Vagina (tissue), 2 donors: ENCODE results near the gene NFATC3.
"Not testable (repeated sequence)": the region's sequence is repeated elsewhere in the genome, so short reads cannot be mapped to it uniquely, and the experiment has no call there.

Experiments used
- CTCF ChIP-seq, 3 experiments: fragments of 450-650 bp in 2 of 3; fragments of 200-600 bp in 1 of 3; sonication (generic) in 1 of 3; IDR thresholded peaks; one replicate each; pipeline ENCODE4 v1.5.1; 2017 to 2019; ENCODE audit warnings: antibody characterized with exemption in 3 of 3, mild to moderate bottlenecking in 2 of 3, moderate library complexity in 2 of 3
- POLR2A ChIP-seq, 2 donors: fragments of 450-650 bp; IDR thresholded peaks; one replicate each; pipeline ENCODE4 v1.6.1; 2017; ENCODE audit warnings: antibody characterized with exemption in 2 of 2, mild to moderate bottlenecking in 2 of 2, moderate library complexity in 2 of 2
- POLR2AphosphoS5 ChIP-seq, 2 donors: sonication (generic); formaldehyde crosslinking; IDR thresholded peaks; one replicate each; pipeline ENCODE4 v1.9.0; 2017; ENCODE audit warnings: antibody characterized with exemption in 2 of 2, mild to moderate bottlenecking in 2 of 2, low read depth in 1 of 2; ENCODE audit not compliant: insufficient read depth in 1 of 2

GRCh38 chr16:68109156-68109555, 24.0 kb downstream of the NFATC3 start:
- not testable (repeated sequence) for TF ChIP-seq CTCF (IDR thresholded peaks at IDR 0.05); POLR2AphosphoS5 (IDR thresholded peaks at IDR 0.05; ENCODE audit: insufficient read depth in 1 of 2, low read depth in 1 of 2); POLR2A (IDR thresholded peaks at IDR 0.05)
